ENCODE measurements around the gene EID3.
"Not testable (repeated sequence)": the region's sequence is repeated elsewhere in the genome, so short reads cannot be mapped to it uniquely, and the experiment has no call there.

GRCh38 chr12:104332273-104332672 lies 28.7 kb downstream of the EID3 start:
- TF ChIP-seq, protein P1, sequence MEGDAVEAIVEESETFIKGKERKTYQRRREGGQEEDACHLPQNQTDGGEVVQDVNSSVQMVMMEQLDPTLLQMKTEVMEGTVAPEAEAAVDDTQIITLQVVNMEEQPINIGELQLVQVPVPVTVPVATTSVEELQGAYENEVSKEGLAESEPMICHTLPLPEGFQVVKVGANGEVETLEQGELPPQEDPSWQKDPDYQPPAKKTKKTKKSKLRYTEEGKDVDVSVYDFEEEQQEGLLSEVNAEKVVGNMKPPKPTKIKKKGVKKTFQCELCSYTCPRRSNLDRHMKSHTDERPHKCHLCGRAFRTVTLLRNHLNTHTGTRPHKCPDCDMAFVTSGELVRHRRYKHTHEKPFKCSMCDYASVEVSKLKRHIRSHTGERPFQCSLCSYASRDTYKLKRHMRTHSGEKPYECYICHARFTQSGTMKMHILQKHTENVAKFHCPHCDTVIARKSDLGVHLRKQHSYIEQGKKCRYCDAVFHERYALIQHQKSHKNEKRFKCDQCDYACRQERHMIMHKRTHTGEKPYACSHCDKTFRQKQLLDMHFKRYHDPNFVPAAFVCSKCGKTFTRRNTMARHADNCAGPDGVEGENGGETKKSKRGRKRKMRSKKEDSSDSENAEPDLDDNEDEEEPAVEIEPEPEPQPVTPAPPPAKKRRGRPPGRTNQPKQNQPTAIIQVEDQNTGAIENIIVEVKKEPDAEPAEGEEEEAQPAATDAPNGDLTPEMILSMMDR (IDR thresholded peaks at IDR 0.05): not testable (repeated sequence)
- TF ChIP-seq POLR2AphosphoS5, POLR2A (IDR thresholded peaks at IDR 0.05): not testable (repeated sequence)

Data from prostate gland (tissue), 2 donors.